ENCODE measurements around the gene PAEP. TPM values are rescaled to one million over a fixed set of nuclear protein-coding genes. Genes with fewer than 3 reads are reported as not detected.
A peak's percentile ranks its signal among the peaks of the same experiment; 100 is the strongest.

Gene PAEP
- total RNA-seq, 1 donor, result not detected

DNA sequence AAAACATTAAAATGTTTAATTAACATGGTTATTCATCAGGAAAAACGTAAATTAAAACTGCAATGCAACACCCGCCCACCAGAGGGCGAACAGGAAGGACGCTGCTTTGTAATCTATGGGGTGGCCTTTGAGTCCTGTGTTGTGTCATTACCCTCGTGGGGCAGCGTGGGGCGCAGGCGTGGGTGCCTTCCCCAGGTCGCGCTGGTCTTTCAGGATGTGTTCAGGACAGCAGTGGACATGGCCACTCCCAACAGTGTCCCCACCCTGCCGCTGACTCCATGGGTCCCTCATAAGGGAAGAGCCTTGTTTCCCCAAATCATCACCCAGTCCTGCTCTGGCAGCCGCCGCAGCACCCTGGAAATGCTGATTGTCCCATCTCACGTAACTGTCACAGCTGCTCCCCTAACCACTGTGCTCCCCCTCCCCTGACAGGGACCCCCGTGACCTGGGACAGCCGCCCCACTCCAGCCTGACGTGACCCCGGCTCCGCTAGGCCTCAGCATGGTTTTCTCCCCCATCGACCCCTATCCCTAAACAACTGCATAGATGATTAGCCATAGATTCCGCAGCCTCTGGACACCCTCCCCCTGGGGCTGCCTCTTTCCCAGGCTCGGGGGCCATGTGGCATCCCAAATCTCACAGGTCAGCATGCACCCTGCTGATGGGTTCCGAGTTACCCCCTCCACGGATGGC is 41.4 kb downstream of the PAEP start:
- DNase-seq (ENCODE audit: insufficient read length, low spot score, missing footprints), result peak; percentile 94
- Histone ChIP-seq H3K36me3 (ENCODE audit: insufficient read depth, low read length) (no peaks in the 10 kb centered on the region), H2AFZ (ENCODE audit: low read length) (no peak overlapping the region), H3K4me2 (ENCODE audit: insufficient read depth, low read length) (no peak overlapping the region), H3K4me1 (ENCODE audit: insufficient read depth, low read length) (no peaks in the 10 kb centered on the region), H3K27ac (ENCODE audit: low read depth, low read length) (no peak overlapping the region), H3K79me2 (ENCODE audit: insufficient read depth, low read length) (no peaks in the 10 kb centered on the region), H3K4me3 (ENCODE audit: insufficient read depth, low read length) (no peak overlapping the region), H3K9me3 (ENCODE audit: low read depth, low read length) (no peaks in the 10 kb centered on the region), H4K20me1 (ENCODE audit: insufficient read depth, low read length) (no peaks in the 10 kb centered on the region), H3K27me3 (ENCODE audit: insufficient read depth, low read length) (peaks cover 5% of the 10 kb centered on the region)
- TF ChIP-seq, protein P1, sequence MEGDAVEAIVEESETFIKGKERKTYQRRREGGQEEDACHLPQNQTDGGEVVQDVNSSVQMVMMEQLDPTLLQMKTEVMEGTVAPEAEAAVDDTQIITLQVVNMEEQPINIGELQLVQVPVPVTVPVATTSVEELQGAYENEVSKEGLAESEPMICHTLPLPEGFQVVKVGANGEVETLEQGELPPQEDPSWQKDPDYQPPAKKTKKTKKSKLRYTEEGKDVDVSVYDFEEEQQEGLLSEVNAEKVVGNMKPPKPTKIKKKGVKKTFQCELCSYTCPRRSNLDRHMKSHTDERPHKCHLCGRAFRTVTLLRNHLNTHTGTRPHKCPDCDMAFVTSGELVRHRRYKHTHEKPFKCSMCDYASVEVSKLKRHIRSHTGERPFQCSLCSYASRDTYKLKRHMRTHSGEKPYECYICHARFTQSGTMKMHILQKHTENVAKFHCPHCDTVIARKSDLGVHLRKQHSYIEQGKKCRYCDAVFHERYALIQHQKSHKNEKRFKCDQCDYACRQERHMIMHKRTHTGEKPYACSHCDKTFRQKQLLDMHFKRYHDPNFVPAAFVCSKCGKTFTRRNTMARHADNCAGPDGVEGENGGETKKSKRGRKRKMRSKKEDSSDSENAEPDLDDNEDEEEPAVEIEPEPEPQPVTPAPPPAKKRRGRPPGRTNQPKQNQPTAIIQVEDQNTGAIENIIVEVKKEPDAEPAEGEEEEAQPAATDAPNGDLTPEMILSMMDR (IDR thresholded peaks at IDR 0.05; ENCODE audit: extremely low read depth, low read depth, low read length), result peak; percentile 70

DNA sequence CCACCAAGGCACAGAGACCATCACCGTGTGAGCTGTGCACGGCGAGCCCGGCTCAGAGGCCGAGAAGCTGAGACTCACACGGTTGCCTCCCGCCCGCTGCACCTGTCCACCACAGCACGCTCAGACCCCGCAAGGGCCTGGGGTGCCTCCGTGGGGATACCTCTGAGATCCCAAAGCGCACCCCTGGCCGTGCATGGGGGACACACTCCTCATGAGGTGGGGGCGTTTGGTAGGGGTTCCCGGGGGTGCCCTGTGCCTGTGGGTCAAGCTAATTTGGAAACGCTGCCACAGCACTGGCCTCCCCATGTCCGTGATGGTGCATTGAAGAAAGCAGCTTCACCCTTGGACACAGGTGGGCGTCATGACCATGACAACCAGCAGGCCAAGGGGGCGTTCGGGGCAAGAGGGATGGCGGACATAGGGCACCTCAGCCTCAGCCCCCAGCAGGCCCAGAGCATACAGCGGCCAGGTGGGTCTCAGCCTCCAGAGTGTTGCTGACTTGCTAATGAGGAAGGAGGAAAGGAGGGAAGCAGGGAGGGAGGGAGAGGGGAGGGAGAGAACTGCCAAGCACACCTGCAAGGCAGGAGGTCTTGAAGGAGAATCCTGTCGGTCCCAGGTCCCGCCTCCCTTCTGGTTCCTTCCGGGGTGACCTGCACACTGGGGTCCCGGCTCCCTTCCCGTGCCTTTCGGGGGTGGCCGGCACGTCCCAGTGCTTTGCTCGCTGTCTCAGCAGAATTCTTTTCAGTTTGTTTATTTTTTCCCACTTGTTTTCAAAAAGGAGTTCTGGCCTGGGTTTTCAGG is 43.1 kb downstream of the PAEP start:
- no peaks in the 10 kb centered on the region for H3K36me3 ChIP-seq (ENCODE audit: insufficient read depth, low read length)
- H3K4me3 ChIP-seq (ENCODE audit: insufficient read depth, low read length), result no peak overlapping the region
- H3K4me1 ChIP-seq (ENCODE audit: insufficient read depth, low read length), result no peaks in the 10 kb centered on the region
- H3K27ac ChIP-seq (ENCODE audit: low read depth, low read length), result no peak overlapping the region
- H3K27me3 ChIP-seq (ENCODE audit: insufficient read depth, low read length), result peaks cover under 1% of the 10 kb centered on the region
- no peaks in the 10 kb centered on the region for H4K20me1 ChIP-seq (ENCODE audit: insufficient read depth, low read length)
- DNase-seq (ENCODE audit: insufficient read length, low spot score, missing footprints), result peak; percentile 60
- no peak overlapping the region for H3K4me2 ChIP-seq (ENCODE audit: insufficient read depth, low read length)
- H3K9me3 ChIP-seq (ENCODE audit: low read depth, low read length), result no peaks in the 10 kb centered on the region
- no peaks in the 10 kb centered on the region for H3K79me2 ChIP-seq (ENCODE audit: insufficient read depth, low read length)
- TF ChIP-seq, protein P1 (IDR thresholded peaks at IDR 0.05; ENCODE audit: extremely low read depth, low read depth, low read length), result no peak
- H2AFZ ChIP-seq (ENCODE audit: low read length), result no peak overlapping the region

GRCh38 chr9:135605238-135605781 is 43.8 kb downstream of the PAEP start:
- H3K27me3 ChIP-seq (ENCODE audit: insufficient read depth, low read length), result peaks cover 2% of the 10 kb centered on the region
- H2AFZ ChIP-seq (ENCODE audit: low read length), result no peak overlapping the region
- no peak overlapping the region for H3K27ac ChIP-seq (ENCODE audit: low read depth, low read length)
- H4K20me1 ChIP-seq (ENCODE audit: insufficient read depth, low read length), result no peaks in the 10 kb centered on the region
- H3K36me3 ChIP-seq (ENCODE audit: insufficient read depth, low read length), result no peaks in the 10 kb centered on the region
- no peaks in the 10 kb centered on the region for H3K4me1 ChIP-seq (ENCODE audit: insufficient read depth, low read length)
- TF ChIP-seq, protein P1 (IDR thresholded peaks at IDR 0.05; ENCODE audit: extremely low read depth, low read depth, low read length), result no peak
- no peak overlapping the region for H3K4me3 ChIP-seq (ENCODE audit: insufficient read depth, low read length)
- peak; percentile 42 for DNase-seq (ENCODE audit: insufficient read length, low spot score, missing footprints)
- H3K9me3 ChIP-seq (ENCODE audit: low read depth, low read length), result no peaks in the 10 kb centered on the region
- H3K79me2 ChIP-seq (ENCODE audit: insufficient read depth, low read length), result no peaks in the 10 kb centered on the region
- H3K4me2 ChIP-seq (ENCODE audit: insufficient read depth, low read length), result no peak overlapping the region

DNA sequence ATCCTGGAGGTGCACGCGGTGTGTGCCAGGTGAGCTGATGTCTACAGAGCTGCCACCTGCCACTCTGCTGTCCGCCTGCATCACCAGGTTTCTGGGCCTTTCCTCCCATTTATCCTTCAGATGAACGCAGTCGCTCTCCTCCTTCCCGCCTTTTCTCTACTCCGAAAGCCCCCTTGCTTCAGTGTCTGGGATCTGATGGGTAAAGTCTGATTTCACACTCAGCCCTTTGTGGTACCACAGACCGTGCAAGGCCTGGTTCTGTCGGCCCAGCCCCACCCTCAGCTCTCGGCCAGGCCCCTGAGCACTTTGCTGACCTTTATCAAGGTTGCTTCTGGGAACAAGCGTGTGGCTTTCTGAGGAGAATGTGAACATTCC is 45.3 kb downstream of the PAEP start:
- peak; percentile 21 for DNase-seq (ENCODE audit: insufficient read length, low spot score, missing footprints)
- no peak overlapping the region for H3K4me3 ChIP-seq (ENCODE audit: insufficient read depth, low read length)
- no peak overlapping the region for H2AFZ ChIP-seq (ENCODE audit: low read length)
- H3K36me3 ChIP-seq (ENCODE audit: insufficient read depth, low read length), result no peaks in the 10 kb centered on the region
- H3K27me3 ChIP-seq (ENCODE audit: insufficient read depth, low read length), result peaks cover 2% of the 10 kb centered on the region
- H4K20me1 ChIP-seq (ENCODE audit: insufficient read depth, low read length), result no peaks in the 10 kb centered on the region
- H3K27ac ChIP-seq (ENCODE audit: low read depth, low read length), result no peak overlapping the region
- H3K79me2 ChIP-seq (ENCODE audit: insufficient read depth, low read length), result no peaks in the 10 kb centered on the region
- H3K4me2 ChIP-seq (ENCODE audit: insufficient read depth, low read length), result no peak overlapping the region
- no peaks in the 10 kb centered on the region for H3K4me1 ChIP-seq (ENCODE audit: insufficient read depth, low read length)
- H3K9me3 ChIP-seq (ENCODE audit: low read depth, low read length), result no peaks in the 10 kb centered on the region
- TF ChIP-seq, protein P1 (IDR thresholded peaks at IDR 0.05; ENCODE audit: extremely low read depth, low read depth, low read length), result no peak

All from osteoblast (primary cell).